ENCODE data around the gene AMZ2.

DNA sequence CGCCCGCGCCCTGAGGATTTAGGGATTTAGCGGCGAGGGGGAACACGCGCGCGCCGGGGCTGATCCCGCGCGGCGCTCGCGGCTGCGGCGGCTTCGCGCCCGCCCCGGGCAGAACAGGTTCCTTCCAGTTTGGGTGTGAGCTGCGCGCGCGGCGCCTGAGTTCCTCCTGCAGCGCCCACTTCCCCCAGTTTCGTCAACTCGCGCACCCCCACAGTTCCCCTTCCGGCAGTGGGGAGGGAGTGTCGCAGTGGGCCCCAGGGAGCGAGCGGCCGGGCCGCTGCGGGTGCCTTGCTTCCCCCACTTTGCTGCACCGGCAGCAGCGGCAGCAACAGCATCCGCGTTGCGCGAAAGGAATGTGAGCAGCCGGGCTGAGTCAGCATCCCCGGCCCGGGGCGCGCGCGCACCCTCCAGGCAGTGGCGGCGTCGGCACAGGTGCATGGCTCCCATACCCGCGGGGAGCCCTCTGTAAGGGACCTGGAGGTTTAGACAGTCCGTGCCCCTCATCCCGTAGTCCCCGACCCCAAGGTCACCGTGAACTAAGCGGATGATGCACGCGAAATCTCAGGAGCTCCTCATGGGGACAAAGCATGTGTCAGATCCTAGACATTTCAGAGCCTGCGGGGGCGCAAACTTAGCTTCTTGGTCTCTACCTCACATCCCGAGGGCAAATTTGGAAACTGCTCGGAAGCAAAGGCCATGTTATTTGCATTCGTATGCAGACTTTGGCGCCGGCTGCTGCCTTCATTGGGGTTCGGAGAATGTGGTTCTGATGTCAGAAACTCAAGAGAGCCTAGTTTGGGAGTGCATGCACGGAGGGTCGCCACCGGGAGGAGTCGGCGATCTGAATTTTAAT lies 44.2 kb downstream of the AMZ2 start:
- TF ChIP-seq, protein P1, sequence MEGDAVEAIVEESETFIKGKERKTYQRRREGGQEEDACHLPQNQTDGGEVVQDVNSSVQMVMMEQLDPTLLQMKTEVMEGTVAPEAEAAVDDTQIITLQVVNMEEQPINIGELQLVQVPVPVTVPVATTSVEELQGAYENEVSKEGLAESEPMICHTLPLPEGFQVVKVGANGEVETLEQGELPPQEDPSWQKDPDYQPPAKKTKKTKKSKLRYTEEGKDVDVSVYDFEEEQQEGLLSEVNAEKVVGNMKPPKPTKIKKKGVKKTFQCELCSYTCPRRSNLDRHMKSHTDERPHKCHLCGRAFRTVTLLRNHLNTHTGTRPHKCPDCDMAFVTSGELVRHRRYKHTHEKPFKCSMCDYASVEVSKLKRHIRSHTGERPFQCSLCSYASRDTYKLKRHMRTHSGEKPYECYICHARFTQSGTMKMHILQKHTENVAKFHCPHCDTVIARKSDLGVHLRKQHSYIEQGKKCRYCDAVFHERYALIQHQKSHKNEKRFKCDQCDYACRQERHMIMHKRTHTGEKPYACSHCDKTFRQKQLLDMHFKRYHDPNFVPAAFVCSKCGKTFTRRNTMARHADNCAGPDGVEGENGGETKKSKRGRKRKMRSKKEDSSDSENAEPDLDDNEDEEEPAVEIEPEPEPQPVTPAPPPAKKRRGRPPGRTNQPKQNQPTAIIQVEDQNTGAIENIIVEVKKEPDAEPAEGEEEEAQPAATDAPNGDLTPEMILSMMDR (IDR thresholded peaks at IDR 0.05) = no peak
- TF ChIP-seq POLR2A (IDR thresholded peaks at IDR 0.05) = no peak

Measured in testis (tissue), 2 donors.